GM12878 (cell line): ENCODE results near the gene CCDC194. TPM values are rescaled to one million over a fixed set of nuclear protein-coding genes. Genes with fewer than 3 reads are reported as not detected.

ENCODE experiments used
- ATAC-seq: fragments of 200-7000 bp; cut with Tn5 transposase; 3 replicates; pipeline ENCODE4 v1.9.1; 2020; ENCODE audit warnings: mild to moderate bottlenecking, moderate library complexity
- BruUV-seq: library from RNA; stranded (reverse); fragments of 400-500 nt; replicated peaks from 2 replicates; lab custom pipeline; 2021; lab: Mats Ljungman, UMichigan
- CTCF ChIA-PET: fragments of 300-600 bp; sonication (Branson Sonifier 250); formaldehyde crosslinking; extraction: SDS; loops from one replicate; lab custom pipeline; 2021; ENCODE audit warnings: inconsistent platforms; lab: Yijun Ruan, JAX
- POLR2A ChIA-PET: fragments of 350-600 bp; formaldehyde crosslinking; extraction: SDS; loops from one replicate; lab custom pipeline; 2021; ENCODE audit warnings: inconsistent platforms; lab: Charles Lee
- RAD21 ChIA-PET: fragments of 300-600 bp; sonication (Branson Sonifier 250); formaldehyde crosslinking; loops from one replicate; lab custom pipeline; 2023; ENCODE audit warnings: antibody characterized with exemption; ENCODE audit not compliant: unreplicated experiment; lab: Charles Lee
- SMC1A ChIA-PET: fragments of 300-600 bp; sonication (Branson Sonifier 250); formaldehyde crosslinking; loops from one replicate; lab custom pipeline; 2023; ENCODE audit not compliant: unreplicated experiment, uncharacterized antibody; lab: Charles Lee
- DNase-seq: peaks from one replicate; pipeline ENCODE4 v3.0.0-alpha.2; 2011; ENCODE audit warnings: low read depth, low spot score
- FAIRE-seq: peaks from 3 replicates; lab custom pipeline; 2011; peaks lifted over from hg19 to GRCh38; lab: Jason Lieb, UNC
- H2AFZ ChIP-seq: 2 replicates; pipeline ENCODE4 v1.6.0; 2011; ENCODE audit warnings: low read depth, low read length, control low read depth; ENCODE audit not compliant: control insufficient read depth
- H3K27ac ChIP-seq: 2 replicates; pipeline ENCODE4 v1.5.1; 2011; ENCODE audit warnings: control low read depth; ENCODE audit not compliant: control insufficient read depth, insufficient read depth
- H3K27me3 ChIP-seq, 2 experiments: replicated peaks in 1 of 2; 2 replicates each; pipeline versions ENCODE4 v1.6.0 to v1.6.1; 2011; ENCODE audit warnings: low read length in 1 of 2; ENCODE audit not compliant: control insufficient read depth in 2 of 2, insufficient read depth in 2 of 2
- H3K36me3 ChIP-seq, 2 experiments: 2 replicates each; pipeline ENCODE4 v1.5.1; 2011; ENCODE audit warnings: low read length in 1 of 2; ENCODE audit not compliant: control insufficient read depth in 2 of 2, insufficient read depth in 2 of 2
- H3K4me1 ChIP-seq: 2 replicates; pipeline ENCODE4 v1.6.1; 2011; ENCODE audit warnings: mild to moderate bottlenecking, low read length, moderate library complexity, mixed read lengths; ENCODE audit not compliant: control insufficient read depth, insufficient read depth
- H3K4me2 ChIP-seq: 2 replicates; pipeline ENCODE4 v1.6.0; 2011; ENCODE audit warnings: control low read depth; ENCODE audit not compliant: control insufficient read depth, insufficient read depth
- H3K4me3 ChIP-seq: fragments of 200-600 bp; sonication (generic); 2 replicates; pipeline ENCODE4 v1.5.1; 2016
- H3K79me2 ChIP-seq: 2 replicates; pipeline ENCODE4 v1.6.0; 2011; ENCODE audit warnings: low read length; ENCODE audit not compliant: control insufficient read depth, insufficient read depth
- H3K9ac ChIP-seq: 2 replicates; pipeline ENCODE4 v1.8.0; 2011; ENCODE audit warnings: low read length, control low read depth, mixed read lengths; ENCODE audit not compliant: control insufficient read depth, insufficient read depth
- H3K9me3 ChIP-seq: replicated peaks from 3 replicates; pipeline ENCODE4 v1.5.1; 2011; ENCODE audit warnings: mild to moderate bottlenecking, low read length; ENCODE audit not compliant: control insufficient read depth, insufficient read depth
- H4K20me1 ChIP-seq: 2 replicates; pipeline ENCODE4 v1.6.0; 2011; ENCODE audit not compliant: control insufficient read depth, insufficient read depth
- CTCF ChIP-seq, 3 experiments: IDR thresholded peaks in 2 of 3; conservative IDR thresholded peaks in 1 of 3; 2 replicates each; pipeline ENCODE4 v1.5.1; 2011; ENCODE audit warnings: low read depth in 3 of 3, low read length in 3 of 3, mild to moderate bottlenecking in 3 of 3, control low read depth in 2 of 3, moderate library complexity in 2 of 3, inconsistent platforms in 1 of 3, mixed read lengths in 1 of 3; ENCODE audit not compliant: control insufficient read depth in 2 of 3, insufficient read depth in 1 of 3; ENCODE audit errors: extremely low read depth in 1 of 3
- GATAD2B ChIP-seq: fragments of 450-650 bp; conservative IDR thresholded peaks from 2 replicates; pipeline ENCODE4 v1.6.1; 2017; ENCODE audit warnings: low read depth, mild to moderate bottlenecking, moderate library complexity
- IKZF1 ChIP-seq: fragments of 450-650 bp; conservative IDR thresholded peaks from 2 replicates; pipeline ENCODE4 v1.6.1; 2017; ENCODE audit warnings: antibody characterized with exemption, mild to moderate bottlenecking
- LARP7 ChIP-seq: fragments of 450-650 bp; IDR thresholded peaks from 2 replicates; pipeline ENCODE4 v1.6.1; 2017; ENCODE audit warnings: mild to moderate bottlenecking
- MLLT1 ChIP-seq: fragments of 450-650 bp; IDR thresholded peaks from 2 replicates; pipeline ENCODE4 v1.6.1; 2016; ENCODE audit warnings: mild to moderate bottlenecking
- MTA2 ChIP-seq: fragments of 450-650 bp; IDR thresholded peaks from 2 replicates; pipeline ENCODE4 v1.6.1; 2016; ENCODE audit warnings: low read depth, mild to moderate bottlenecking, moderate library complexity
- NBN ChIP-seq: fragments of 450-650 bp; IDR thresholded peaks from 2 replicates; pipeline ENCODE4 v1.6.1; 2016
- PBX3 ChIP-seq: IDR thresholded peaks from 2 replicates; pipeline ENCODE4 v1.6.1; 2011; ENCODE audit warnings: mild to moderate bottlenecking, low read depth, low read length, moderate library complexity; ENCODE audit not compliant: insufficient replicate concordance
- PKNOX1 ChIP-seq: fragments of 450-650 bp; IDR thresholded peaks from 2 replicates; pipeline ENCODE4 v1.6.1; 2016; ENCODE audit warnings: mild to moderate bottlenecking
- RAD51 ChIP-seq: fragments of 450-650 bp; IDR thresholded peaks from 2 replicates; pipeline ENCODE4 v1.6.1; 2016; ENCODE audit warnings: moderate library complexity, mild to moderate bottlenecking, inconsistent platforms
- RUNX3 ChIP-seq: IDR thresholded peaks from 2 replicates; pipeline ENCODE4 v1.6.1; 2012; ENCODE audit warnings: low read length, inconsistent platforms
- SMAD5 ChIP-seq: IDR thresholded peaks from 2 replicates; pipeline ENCODE4 v1.6.1; 2016; ENCODE audit warnings: antibody characterized with exemption, low read depth
- SMARCA5 ChIP-seq: fragments of 450-650 bp; IDR thresholded peaks from 2 replicates; pipeline ENCODE4 v1.6.1; 2017; ENCODE audit warnings: mild to moderate bottlenecking
- SPI1 ChIP-seq: IDR thresholded peaks from 2 replicates; pipeline ENCODE4 v1.6.1; 2011; ENCODE audit warnings: low read depth, mild to moderate bottlenecking, low read length, moderate library complexity, borderline replicate concordance; ENCODE audit not compliant: insufficient read depth
- WGBS: methylation state at CpG from one replicate; pipeline ENCODE4 v1.1.6; 2016; ENCODE audit warnings: low lambda C conversion rate; ENCODE audit not compliant: insufficient replicate concordance, insufficient coverage; ENCODE audit errors: missing lambda C conversion rate; 5-methylcytosine and 5-hydroxymethylcytosine counted together
- in situ Hi-C: fragments of 300-500 bp; cut with MboI; formaldehyde crosslinking; loops from 9 replicates; pipeline ENCODE4 v1.14.3; 2018; ENCODE audit warnings: mixed read lengths
- intact Hi-C: fragments of 100-400 bp; cut with micrococcal nuclease; formaldehyde crosslinking; loops from one replicate; pipeline ENCODE4 v1.14.2; 2022; ENCODE audit not compliant: unreplicated experiment
- polyA plus RNA-seq, 11 experiments: library from polyadenylated mRNA; depleted of rRNA in 4 of 11; unstranded in 6 of 11; stranded (reverse) in 5 of 11; fragments of >200 nt; fragmentation: Nextera tagmentation in 4 of 11; fragmentation: Illumina TruSeq in 1 of 11; extraction: Ambion mirVana in 4 of 11; extraction: Trizol in 1 of 11; gene quantifications; 1 replicate in 1 of 11; 2 replicates in 10 of 11; pipeline versions ENCODE4 v1.2.1 to v1.2.3, GENCODE V29; 2011 to 2016; ENCODE audit warnings: inconsistent platforms in 2 of 11, missing spikeins in 2 of 11, low read depth in 1 of 11
- total RNA-seq, 4 experiments: library from RNA; depleted of rRNA in 3 of 4; stranded (reverse); fragments of >200 nt in 3 of 4; fragmentation: Illumina TruSeq in 1 of 4; extraction: Trizol in 1 of 4; gene quantifications; 2 replicates each; pipeline versions ENCODE4 v1.2.1 to v1.2.3, GENCODE V29; 2013 to 2021

The CCDC194 gene
- total and polyA plus RNA-seq, 10 of the 15 experiments (the other 5 are each of a cell fraction or from before 2014, with no cell fraction given) = 0.07 to 3.4 (median 0.97) TPM

GRCh38 chr19:17346109-17346671 is 47.8 kb downstream of the CCDC194 start:
- peaks cover 19% of the 10 kb centered on the region for H3K4me1 ChIP-seq
- 0 out of 2 replicates have a peak overlapping the region, but pooled peaks have one; percentile 25 for H3K4me2 ChIP-seq
- H3K9me3 ChIP-seq = no peaks in the 10 kb centered on the region
- DNase-seq = peak; percentile 42
- no peaks in the 10 kb centered on the region for H4K20me1 ChIP-seq
- ChIA-PET POLR2A (interaction anchor here (0.7 kb wide), 1 partner anchor 37 kb away, joined by 5 read pairs; no protein-coding TSS in a partner anchor), CTCF (interaction anchor here (0.7 to 9.2 kb wide), 10 partner anchors 8 to 79 kb away, joined by 3 to 170 read pairs (median 4); partner anchors contain the start of genes ANO8, BABAM1, CCDC194 and MVB12A), RAD21 (interaction anchor here (1.5 kb wide), 1 partner anchor 40 kb away, joined by 7 read pairs; no protein-coding TSS in a partner anchor), SMC1A (interaction anchor here (0.9 to 6.6 kb wide), 2 partner anchors 25 to 41 kb away, joined by 4 to 69 read pairs; no protein-coding TSS in a partner anchor)
- intact Hi-C loops (loop anchor here (1.0 kb wide), 2 partner anchors 40 to 120 kb away; no protein-coding TSS in a partner anchor), in situ Hi-C loops (loop anchor here (5.0 kb wide), 2 partner anchors 41 to 121 kb away; no protein-coding TSS in a partner anchor)
- no peak overlapping the region for H3K4me3 ChIP-seq
- H3K9ac ChIP-seq = no peak overlapping the region
- peak overlapping the region; percentile 75 for H2AFZ ChIP-seq
- H3K27me3 ChIP-seq = no peaks in the 10 kb centered on the region
- no peak overlapping the region for H3K27ac ChIP-seq
- peak; percentile 99 for ATAC-seq
- BruUV-seq = no TSS peak
- H3K36me3 ChIP-seq = no peaks in the 10 kb centered on the region
- H3K79me2 ChIP-seq = no peaks in the 10 kb centered on the region
- 15% methylated on average over 24 of the region's 24 CpGs for WGBS
- peak; percentile 97 for FAIRE-seq
- TF ChIP-seq GATAD2B = peak; percentile 42; the same call in 1 of the 2 replicates
- peak; percentile 11; the same call in 1 of the 2 replicates for TF ChIP-seq RUNX3
- peak; percentile 46; the same call in 1 of the 2 replicates for TF ChIP-seq LARP7
- TF ChIP-seq SPI1 = peak; percentile 51; the same call in 1 of the 2 replicates
- TF ChIP-seq RAD51 = no peak
- TF ChIP-seq PKNOX1 = peak; percentile 25; the same call in 1 of the 2 replicates
- 0 out of 2 replicates have a peak, but pooled peaks have one; percentile 42 for TF ChIP-seq NBN
- TF ChIP-seq SMAD5 = no peak
- TF ChIP-seq MTA2 = no peak
- TF ChIP-seq IKZF1 = peak; percentile 39
- TF ChIP-seq MLLT1 = 0 out of 2 replicates have a peak, but pooled peaks have one; percentile 62
- peak; percentile 93 to 96 (median 95); a peak in 5 of 6 replicates for TF ChIP-seq CTCF (IDR thresholded peaks at IDR 0.05 in 2 of 3, conservative IDR thresholded peaks at IDR 0.05 in 1 of 3; ENCODE audit: control insufficient read depth in 2 of 3, extremely low read depth in 1 of 3, insufficient read depth in 1 of 3, low read depth in 3 of 3, low read length in 3 of 3)
- peak; percentile 79; the same call in 1 of the 2 replicates for TF ChIP-seq SMARCA5
- TF ChIP-seq PBX3 = no peak
